Liver (tissue), 3 donors: ENCODE results near the gene TMEM44.

Experiments
- EGR1 ChIP-seq, 2 donors: IDR thresholded peaks; 2 replicates each; pipeline ENCODE4 v1.6.1; 2016 to 2018; ENCODE audit warnings: antibody characterized with exemption in 2 of 2, low read depth in 2 of 2
- JUND ChIP-seq, 2 donors: IDR thresholded peaks; 2 replicates each; pipeline ENCODE4 v1.6.1; 2016; ENCODE audit warnings: antibody characterized with exemption in 2 of 2
- NR2F2 ChIP-seq: IDR thresholded peaks from 2 replicates; pipeline ENCODE4 v1.6.1; 2016; ENCODE audit warnings: antibody characterized with exemption
- RAD21 ChIP-seq, 2 donors: IDR thresholded peaks; 2 replicates each; pipeline ENCODE4 v1.6.1; 2016; ENCODE audit warnings: antibody characterized with exemption in 2 of 2, mild to moderate bottlenecking in 2 of 2
- YY1 ChIP-seq: IDR thresholded peaks from 2 replicates; pipeline ENCODE4 v1.6.1; 2016; ENCODE audit warnings: antibody characterized with exemption, mild to moderate bottlenecking
- TF ChIP-seq, protein P1 (sequence below): IDR thresholded peaks from 2 replicates; pipeline ENCODE4 v1.6.1; 2016; ENCODE audit warnings: antibody characterized with exemption
- TF ChIP-seq, protein P2 (sequence below): fragments of 150-350 bp; IDR thresholded peaks from 2 replicates; pipeline ENCODE4 v1.5.1; 2017; ENCODE audit warnings: improper control_type of control experiment, low read depth, low read length; ENCODE audit not compliant: missing input control
- TF ChIP-seq, protein P3 (sequence below): IDR thresholded peaks from 2 replicates; pipeline ENCODE4 v1.6.1; 2016; ENCODE audit warnings: antibody characterized with exemption, mild to moderate bottlenecking
- TF ChIP-seq, protein P4 (sequence below): IDR thresholded peaks from 2 replicates; pipeline ENCODE4 v1.6.1; 2016; ENCODE audit warnings: antibody characterized with exemption
- TF ChIP-seq, protein P5 (sequence below): IDR thresholded peaks from 2 replicates; pipeline ENCODE4 v1.6.1; 2016; ENCODE audit warnings: antibody characterized with exemption
- donor health status: healthy.
- donor health status: healthy.

DNA sequence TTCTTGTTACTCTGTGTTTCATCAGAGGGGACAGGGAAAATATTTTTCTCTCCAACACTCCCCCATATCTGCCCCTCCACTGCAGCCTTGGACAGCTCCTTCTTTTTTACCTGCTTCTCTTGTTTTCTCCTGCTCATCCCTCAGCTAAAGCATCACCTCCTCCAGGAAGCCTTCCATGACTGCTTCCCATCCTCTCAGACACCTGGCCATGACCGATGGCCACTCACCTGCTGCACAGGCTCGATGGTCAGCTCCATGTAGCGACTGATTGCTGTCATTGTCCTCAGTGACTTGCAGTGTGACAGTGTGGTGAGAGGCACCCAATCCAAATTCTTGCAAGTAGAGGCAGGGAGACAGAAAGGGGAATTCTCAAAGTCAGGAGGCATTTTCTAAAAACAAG is 22.5 kb downstream of the TMEM44 start:
- TF ChIP-seq, protein P1, sequence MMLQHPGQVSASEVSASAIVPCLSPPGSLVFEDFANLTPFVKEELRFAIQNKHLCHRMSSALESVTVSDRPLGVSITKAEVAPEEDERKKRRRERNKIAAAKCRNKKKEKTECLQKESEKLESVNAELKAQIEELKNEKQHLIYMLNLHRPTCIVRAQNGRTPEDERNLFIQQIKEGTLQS, result no peak
- no peak for TF ChIP-seq EGR1 (IDR thresholded peaks at IDR 0.05; ENCODE audit: low read depth in 2 of 2)
- TF ChIP-seq JUND (IDR thresholded peaks at IDR 0.05), result no peak
- TF ChIP-seq, protein P2, sequence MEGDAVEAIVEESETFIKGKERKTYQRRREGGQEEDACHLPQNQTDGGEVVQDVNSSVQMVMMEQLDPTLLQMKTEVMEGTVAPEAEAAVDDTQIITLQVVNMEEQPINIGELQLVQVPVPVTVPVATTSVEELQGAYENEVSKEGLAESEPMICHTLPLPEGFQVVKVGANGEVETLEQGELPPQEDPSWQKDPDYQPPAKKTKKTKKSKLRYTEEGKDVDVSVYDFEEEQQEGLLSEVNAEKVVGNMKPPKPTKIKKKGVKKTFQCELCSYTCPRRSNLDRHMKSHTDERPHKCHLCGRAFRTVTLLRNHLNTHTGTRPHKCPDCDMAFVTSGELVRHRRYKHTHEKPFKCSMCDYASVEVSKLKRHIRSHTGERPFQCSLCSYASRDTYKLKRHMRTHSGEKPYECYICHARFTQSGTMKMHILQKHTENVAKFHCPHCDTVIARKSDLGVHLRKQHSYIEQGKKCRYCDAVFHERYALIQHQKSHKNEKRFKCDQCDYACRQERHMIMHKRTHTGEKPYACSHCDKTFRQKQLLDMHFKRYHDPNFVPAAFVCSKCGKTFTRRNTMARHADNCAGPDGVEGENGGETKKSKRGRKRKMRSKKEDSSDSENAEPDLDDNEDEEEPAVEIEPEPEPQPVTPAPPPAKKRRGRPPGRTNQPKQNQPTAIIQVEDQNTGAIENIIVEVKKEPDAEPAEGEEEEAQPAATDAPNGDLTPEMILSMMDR, result no peak
- TF ChIP-seq, protein P3, sequence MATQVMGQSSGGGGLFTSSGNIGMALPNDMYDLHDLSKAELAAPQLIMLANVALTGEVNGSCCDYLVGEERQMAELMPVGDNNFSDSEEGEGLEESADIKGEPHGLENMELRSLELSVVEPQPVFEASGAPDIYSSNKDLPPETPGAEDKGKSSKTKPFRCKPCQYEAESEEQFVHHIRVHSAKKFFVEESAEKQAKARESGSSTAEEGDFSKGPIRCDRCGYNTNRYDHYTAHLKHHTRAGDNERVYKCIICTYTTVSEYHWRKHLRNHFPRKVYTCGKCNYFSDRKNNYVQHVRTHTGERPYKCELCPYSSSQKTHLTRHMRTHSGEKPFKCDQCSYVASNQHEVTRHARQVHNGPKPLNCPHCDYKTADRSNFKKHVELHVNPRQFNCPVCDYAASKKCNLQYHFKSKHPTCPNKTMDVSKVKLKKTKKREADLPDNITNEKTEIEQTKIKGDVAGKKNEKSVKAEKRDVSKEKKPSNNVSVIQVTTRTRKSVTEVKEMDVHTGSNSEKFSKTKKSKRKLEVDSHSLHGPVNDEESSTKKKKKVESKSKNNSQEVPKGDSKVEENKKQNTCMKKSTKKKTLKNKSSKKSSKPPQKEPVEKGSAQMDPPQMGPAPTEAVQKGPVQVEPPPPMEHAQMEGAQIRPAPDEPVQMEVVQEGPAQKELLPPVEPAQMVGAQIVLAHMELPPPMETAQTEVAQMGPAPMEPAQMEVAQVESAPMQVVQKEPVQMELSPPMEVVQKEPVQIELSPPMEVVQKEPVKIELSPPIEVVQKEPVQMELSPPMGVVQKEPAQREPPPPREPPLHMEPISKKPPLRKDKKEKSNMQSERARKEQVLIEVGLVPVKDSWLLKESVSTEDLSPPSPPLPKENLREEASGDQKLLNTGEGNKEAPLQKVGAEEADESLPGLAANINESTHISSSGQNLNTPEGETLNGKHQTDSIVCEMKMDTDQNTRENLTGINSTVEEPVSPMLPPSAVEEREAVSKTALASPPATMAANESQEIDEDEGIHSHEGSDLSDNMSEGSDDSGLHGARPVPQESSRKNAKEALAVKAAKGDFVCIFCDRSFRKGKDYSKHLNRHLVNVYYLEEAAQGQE, result no peak
- TF ChIP-seq, protein P4, sequence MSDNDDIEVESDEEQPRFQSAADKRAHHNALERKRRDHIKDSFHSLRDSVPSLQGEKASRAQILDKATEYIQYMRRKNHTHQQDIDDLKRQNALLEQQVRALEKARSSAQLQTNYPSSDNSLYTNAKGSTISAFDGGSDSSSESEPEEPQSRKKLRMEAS, result no peak
- TF ChIP-seq NR2F2, result no peak
- TF ChIP-seq YY1, result no peak
- TF ChIP-seq, protein P5, sequence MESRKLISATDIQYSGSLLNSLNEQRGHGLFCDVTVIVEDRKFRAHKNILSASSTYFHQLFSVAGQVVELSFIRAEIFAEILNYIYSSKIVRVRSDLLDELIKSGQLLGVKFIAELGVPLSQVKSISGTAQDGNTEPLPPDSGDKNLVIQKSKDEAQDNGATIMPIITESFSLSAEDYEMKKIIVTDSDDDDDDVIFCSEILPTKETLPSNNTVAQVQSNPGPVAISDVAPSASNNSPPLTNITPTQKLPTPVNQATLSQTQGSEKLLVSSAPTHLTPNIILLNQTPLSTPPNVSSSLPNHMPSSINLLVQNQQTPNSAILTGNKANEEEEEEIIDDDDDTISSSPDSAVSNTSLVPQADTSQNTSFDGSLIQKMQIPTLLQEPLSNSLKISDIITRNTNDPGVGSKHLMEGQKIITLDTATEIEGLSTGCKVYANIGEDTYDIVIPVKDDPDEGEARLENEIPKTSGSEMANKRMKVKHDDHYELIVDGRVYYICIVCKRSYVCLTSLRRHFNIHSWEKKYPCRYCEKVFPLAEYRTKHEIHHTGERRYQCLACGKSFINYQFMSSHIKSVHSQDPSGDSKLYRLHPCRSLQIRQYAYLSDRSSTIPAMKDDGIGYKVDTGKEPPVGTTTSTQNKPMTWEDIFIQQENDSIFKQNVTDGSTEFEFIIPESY, result no peak
- TF ChIP-seq RAD21 (IDR thresholded peaks at IDR 0.05), result no peak
